Measurements from ENCODE around the gene BDH1.
"Not testable (repeated sequence)": the region's sequence is repeated elsewhere in the genome, so short reads cannot be mapped to it uniquely, and the experiment has no call there.

BDH1 gene

DNA sequence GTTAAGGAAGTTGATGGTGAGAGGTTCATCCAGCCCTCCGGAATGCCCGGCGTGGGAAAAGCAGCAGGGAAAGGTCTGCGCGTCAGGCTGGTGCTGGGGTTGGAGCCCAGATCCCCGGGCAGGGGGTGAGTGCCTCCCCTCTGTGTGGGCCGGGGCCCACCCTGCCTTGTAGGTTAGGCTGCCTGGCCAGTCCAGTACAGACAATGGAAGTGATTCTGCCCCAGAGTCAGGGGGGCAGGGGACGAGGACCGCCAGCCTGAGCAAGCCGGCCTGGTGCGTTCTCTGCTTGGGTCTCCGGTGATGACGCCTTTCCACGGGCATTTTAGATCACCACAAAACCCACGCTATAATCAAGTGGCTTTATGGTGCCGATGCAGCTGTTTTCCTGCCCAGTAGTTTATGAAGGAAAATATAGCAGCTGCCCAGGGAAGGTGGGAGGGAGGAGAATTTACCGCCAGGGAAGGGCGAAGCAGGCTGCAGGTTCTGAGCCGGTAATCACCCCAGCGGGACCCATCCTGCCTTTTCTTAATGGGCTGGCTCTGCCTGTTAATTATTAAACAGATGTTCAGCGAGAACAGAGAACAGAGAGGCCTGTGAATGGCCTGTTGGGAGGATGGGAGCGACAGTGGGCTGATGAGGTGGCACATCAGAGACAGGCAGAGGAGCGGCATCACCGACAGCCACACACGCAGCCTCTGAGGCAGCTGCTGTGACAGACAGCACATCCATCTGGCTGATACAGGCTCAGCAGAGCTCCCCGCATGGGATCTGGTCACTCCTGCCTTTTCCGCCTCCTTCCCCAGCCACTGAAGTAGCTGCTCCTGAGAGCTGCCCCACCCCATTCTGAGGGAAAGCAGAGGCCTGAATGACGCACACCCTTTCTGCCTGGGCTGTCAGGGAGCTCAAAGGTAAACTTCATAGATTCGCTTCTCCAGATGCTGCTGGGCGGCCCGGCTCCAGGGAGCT lies 35.2 kb downstream of the BDH1 start:
- no peak for DNase-seq

DNA sequence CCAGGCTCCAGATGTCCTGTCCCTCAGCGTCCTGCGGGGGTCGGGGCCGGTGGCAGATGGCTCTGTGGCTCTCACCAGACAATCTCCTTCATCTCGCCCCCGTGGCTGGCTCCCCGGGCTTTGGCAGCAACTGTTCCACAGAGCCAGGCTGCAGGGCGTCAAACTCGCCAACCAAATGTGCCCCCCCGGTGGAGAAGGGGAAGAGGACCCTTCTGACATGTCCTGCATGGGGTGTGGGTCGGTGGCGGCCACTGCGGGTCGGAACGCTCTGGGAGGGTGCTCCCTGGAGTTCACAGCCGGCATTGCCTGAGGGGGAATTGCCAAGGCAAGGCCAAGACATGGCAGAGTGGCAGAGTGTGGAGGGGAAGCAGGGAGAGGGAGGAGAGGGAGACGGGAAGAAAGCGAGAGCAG lies 36.0 kb downstream of the BDH1 start:
- no peak for DNase-seq

DNA sequence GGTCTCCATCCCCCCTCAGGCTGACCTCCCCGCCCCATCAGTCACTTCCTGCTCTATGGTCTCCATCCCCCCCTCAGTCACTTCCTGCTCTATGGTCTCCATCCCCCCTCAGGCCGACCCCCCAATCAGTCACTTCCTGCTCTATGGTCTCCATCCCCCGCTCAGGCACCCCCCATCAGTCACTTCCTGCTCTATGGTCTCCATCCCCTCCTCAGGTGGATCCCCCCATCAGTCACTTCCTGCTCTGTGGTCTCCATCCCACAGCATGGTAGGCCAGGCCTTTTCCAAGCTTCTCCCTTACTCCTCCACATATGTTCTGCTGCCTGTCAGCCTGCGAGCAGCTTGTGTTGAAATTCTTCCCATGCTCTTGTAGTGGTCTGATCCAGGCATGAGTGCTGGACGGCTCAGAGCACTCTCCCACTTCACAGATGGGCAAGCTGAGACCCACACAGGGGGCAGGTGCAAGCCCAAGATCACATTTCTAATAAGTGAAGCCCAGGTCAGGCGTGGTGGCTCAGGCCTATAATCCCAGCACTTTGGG lies 36.8 kb downstream of the BDH1 start:
- no peak for DNase-seq

DNA sequence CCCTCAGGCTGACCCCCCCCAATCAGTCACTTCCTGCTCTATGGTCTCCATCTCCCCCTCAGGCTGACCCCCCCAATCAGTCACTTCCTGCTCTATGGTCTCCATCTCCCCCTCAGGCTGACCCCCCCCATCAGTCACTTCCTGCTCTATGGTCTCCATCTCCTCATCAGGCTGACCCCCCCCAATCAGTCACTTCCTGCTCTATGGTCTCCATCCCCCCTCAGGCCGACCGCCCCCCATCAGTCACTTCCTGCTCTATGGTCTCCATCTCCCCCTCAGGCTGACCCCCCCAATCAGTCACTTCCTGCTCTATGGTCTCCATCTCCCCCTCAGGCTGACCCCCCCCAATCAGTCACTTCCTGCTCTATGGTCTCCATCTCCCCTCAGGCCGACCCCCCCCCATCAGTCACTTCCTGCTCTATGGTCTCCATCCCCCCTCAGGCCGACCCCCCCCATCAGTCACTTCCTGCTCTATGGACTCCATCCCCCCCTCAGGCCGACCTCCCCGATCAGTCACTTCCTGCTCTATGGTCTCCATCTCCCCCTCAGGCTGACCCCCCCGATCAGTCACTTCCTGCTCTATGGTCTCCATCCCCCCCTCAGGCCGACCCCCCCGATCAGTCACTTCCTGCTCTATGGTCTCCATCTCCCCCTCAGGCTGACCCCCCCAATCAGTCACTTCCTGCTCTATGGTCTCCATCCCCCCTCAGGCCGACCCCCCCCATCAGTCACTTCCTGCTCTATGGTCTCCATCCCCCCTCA lies 37.7 kb downstream of the BDH1 start:
- DNase-seq: not testable (repeated sequence)

DNA sequence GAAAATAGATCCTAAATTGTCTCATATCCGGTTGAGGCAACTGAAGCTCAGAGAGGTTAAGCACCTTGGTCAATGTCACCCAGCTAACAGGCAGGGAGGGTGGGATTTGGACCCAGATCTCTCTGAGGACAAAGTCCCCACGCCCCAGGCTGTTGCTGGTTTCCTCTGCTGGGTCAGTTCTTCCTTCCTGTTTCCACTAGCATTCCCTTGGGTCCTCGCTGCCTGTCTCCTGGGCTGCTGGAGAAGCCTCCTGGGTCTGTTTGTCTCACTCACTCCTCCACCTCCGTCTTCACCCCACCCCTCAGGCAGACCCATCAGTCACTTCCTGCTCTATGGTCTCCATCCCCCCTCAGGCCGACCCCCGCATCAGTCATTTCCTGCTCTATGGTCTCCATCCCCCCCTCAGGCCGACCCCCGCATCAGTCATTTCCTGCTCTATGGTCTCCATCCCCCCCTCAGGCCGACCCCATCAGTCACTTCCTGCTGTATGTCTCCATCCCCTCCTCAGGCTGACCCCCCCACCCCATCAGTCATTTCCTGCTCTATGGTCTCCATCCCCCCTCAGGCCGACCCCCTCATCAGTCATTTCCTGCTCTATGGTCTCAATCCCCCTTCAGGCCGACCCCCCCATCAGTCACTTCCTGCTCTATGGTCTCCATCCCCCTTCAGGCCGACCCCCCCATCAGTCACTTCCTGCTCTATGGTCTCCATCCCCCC lies 38.7 kb downstream of the BDH1 start:
- not testable (repeated sequence) for DNase-seq

DNA sequence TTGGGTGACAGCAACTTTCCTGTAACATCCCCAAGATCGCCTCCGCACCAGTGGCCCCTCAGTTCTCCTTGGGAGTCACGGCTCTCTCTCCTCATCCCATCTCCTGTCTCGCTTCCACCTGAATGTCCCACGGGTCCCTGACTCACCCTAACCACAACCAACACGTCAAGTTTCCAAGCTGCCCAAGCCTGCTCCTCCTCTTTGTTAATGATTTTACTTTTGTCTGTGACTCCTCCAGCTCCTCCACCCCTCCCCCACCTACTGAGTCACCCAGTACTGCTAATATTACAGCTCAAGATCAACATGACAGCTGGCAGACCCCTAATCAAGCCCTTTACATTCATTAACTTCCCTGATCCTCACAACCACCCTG lies 39.3 kb downstream of the BDH1 start:
- no peak for DNase-seq

DNA sequence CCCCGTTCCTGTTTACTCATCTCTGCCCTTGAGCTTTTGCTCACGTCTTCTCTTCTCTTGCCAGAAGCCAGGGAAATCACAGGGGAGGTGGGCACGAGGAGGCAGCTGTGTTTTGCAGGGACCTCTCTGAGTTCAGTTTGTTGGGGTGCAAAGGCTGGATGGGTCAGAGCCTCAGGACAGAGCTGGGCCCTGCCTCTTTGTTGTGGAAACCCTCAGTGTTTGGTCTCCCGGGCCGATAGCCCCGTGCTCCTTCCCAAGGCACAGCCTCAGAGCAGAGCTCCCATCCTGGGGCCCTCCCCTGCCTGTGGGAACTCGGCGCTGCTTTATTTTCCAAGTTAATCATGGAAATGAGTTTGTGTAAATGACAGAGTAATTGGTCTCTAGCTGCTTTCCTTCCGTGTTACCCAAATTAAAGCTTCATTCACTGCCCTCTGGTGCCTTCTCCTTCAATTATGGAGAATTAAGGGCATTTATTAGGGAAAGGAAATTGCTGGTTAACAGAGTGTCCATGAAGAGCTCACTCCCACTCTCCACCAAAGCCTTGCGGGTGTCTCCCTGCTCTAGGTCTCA lies 40.9 kb downstream of the BDH1 start:
- DNase-seq: no peak

DNA sequence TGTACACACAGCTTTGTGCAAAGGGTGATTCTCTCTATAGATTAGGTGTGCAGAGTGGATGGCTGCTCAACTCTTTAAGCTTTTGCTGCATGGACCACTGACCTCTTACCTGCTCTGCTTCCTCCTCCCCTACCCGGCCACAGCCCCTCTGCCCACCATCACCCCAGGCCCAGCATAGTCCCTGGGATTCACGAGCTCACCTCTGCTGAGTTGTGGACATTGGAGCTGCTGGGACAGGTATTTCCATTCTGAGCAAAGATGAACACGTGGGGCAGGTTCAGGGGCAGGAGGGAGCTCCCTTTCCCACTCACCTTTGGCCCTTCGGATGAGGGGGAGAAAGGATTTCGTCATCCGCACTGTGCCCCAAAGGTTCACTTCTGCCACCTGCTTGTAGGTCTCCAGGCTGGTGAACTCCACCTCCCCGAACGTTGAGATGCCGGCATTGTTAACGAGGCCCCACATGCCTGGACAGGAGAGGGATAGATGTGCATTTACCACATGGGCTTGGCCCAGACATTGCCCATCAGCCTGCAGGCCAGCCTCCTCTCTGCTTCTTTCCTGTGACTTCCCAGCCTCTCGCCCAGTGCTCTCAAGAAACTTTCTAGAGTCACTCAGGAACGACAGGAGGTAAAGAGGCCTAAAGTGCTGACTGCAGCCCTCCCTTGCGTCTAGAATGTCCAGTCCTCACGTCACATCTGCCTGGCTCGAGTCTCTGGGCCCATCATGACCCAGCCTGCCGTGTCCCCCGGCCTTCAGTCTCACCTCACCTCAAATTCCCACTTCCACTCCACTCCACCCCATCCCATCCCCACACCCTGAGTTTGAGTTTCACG lies 41.6 kb downstream of the BDH1 start:
- DNase-seq: no peak

DNA sequence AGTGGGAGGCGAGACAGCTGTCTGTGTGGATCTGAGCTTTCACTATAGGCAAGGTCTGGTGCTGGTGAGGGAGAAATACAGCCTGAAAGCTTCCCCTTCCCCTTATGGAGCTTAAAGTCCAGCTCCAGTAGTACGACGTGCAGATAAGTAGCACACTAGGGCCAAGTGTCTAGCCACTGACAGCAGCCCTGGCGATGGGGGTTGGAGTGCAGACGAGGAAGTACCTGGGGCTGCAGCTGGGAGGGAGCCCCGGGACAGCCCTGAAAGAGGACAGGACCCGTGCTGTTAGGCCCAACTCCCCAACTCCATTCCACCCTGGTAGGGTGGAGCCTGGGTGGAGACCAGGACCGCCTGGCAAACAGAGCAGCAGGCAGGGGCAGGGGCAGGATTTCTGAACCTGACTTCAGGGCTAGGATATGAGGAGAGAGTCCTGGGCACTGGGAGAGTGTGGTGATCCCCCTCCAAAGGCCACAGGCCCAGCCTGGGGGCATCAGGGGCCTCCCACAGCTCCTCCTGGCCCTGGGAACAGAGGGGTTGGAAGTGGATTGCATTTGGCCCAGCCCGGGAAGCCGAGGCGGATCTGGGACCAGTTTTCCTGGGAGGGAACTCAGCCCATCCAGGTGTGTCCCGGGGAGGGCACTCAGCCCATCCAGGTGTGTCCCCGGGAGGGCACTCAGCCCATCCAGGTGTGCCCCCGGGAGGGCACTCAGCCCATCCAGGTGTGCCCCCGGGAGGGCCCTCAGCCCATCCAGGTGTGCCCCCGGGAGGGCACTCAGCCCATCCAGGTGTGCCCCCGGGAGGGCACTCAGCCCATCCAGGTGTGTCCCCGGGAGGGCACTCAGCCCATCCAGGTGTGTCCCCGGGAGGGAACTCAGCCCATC lies 42.8 kb downstream of the BDH1 start:
- DNase-seq: no peak

DNA sequence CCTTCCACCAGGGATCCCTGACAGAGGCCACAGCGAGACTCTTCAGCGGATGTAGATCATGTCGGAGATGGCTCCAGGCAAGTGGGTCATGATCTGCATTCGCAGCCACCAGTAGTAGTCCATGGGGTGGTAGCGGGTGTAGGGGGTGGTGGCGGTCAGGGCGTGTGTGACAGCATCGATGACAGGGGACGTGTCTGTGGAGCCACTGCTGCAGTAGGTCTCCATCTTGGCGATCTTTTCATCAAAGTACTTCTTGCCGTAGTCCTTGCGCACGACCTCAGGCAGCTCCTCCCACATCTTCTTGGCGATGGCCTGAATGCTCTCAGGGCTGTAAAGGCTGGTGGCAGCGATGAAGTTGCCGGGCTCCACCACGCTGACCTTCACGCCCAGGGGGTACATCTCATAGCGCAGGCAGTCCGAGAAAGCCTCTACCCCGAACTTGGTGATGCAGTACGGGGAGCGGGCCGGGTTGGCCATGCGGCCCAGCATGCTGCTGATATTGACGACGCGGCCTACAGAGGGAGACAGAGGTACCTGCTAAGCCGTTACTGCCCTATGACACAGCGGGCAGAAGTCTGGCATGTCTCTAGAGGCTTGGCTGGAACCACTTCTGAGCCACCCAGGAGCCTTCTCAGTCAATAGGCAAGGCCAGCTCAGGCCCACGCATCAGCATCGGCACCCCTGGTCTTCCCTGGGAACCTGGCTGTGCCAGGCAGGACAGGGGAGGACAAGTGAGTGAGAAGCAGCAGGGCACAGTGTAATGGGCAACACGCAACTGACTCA lies 43.7 kb downstream of the BDH1 start:
- DNase-seq: no peak

DNA sequence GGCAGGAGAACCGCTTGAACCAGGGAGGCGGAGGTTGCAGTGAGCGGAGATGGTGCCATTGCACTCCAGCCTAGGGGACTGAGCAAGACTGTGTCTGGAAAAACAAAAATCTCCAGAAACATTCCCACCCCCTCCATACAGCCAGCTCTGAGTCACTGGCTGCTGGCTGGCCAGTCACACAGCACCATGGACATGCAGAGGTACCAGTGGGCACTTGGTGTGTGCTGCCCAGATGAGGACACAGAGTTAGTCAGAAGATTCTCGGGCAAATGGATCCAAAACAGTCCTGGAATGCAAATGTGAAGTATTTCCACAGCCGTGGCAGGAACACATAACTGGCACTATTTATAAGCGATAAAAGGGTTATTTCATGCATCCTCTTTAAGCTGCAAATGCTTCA lies 44.6 kb downstream of the BDH1 start:
- no peak for DNase-seq

DNA sequence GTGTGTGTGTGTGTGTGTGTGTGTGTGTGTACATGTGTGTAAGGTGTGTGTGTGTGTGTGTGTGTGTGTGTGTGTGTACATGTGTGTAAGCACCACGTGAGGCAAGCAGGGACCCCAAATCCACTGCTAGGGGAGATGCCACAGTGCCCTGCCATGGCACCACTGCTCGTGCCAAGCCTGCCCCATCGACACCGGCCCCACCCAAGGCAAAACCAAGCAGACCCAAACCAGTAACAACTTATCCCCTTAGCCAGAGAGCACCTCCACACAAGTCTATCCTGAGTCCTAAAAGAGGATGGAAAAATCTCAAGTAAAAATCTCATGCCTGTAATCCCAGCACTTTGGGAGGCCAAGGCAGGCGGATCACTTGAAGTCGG lies 45.1 kb downstream of the BDH1 start:
- no peak for DNase-seq

DNA sequence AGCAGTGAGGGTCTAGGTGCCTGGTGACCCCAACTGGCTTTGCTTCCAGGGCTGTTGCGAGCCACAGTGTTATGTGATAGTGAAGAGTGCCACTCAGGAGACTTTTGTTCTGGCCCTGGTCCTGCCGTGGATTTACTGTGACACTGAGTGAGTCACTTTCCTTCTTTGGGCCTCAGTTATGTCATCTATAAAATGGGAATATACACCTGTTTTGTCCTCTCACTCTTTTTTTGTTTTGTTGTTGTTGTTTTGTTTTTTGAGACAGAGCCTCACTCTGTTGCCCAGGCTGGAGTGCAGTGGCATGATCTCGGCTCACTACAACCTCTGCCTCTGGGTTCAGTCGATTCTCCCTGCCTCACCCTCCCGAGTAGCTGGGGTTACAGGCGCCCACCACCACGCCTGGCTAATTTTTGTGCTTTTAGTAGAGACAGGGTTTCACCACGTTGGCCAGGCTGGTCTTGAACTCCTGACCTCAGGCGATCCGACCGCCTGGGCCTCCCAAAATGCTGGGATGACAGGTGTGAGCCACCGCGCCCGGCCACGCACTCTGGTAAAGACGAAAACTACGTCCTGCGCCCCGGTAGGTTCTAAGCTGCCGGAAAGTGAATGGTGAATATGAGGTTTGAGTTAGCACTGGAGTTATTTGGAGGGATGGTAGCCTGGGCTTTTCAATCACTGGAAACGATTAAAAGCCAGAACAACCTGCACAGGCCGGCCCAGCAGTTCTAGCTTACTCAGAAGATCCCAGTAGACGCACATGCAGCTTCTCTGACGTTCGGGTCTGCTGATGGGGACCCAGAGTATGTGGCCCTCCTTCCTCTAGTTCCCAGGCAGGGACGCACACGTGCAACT lies 46.6 kb downstream of the BDH1 start:
- DNase-seq: no peak

DNA sequence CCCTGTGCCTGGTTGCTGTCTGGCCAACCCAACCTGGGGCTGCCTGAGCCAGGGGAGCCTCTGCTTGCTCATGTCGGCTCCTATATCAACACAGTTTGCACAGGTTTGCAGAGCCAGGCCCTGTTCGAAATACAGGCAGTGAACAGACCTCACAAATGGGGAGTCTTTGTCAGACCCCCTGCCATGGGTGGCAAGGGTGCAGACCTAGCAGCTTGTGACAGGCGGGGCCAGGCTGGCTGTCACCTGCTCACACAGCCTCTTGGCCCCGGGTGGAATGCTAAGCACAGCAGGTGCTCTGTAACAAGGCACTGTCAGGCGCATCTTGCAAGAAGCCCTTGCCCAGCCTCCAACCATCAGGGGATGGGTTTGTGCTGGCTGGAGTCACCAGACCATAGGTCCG lies 47.3 kb downstream of the BDH1 start:
- DNase-seq: peak; percentile 7

DNA sequence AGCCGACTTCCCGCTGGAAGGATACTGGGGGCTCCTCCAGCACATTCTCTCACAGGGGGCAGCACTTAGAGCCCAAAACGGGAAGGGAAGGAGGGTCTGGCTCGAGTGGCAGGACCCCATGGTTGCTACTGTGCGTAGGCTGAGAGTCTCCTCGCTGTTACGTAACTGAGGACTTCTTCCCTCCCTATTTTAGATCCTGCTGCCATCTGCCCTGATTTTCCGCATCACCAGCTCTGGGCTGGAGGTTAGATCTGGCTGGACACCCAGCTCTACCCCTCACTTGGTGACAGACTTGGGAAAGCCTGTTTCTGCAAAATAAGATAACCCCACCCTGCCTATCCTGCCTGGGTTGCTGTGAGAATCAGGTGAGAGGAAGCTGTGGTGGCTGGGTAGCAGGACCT lies 47.7 kb downstream of the BDH1 start:
- DNase-seq: no peak

DNA sequence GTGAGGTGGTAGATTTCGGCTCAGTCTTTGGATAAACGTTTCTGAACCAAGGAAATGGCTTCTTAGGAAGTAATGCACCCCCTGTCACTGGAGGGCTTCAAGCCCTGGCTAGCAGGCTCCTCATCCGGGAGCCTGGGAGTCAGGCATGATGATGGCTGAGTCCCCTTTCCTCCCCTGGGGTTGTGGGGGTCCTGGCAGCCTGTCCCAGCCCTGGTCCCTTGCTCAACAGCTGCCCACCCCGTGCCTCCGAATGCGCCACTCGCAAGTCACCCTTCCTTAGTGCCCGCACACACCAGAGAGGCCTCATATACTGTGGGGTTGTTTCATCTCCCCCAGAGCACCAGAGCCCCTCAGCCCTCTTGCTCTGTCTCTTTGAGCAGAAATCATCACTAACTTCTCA lies 48.2 kb downstream of the BDH1 start:
- DNase-seq: no peak

DNA sequence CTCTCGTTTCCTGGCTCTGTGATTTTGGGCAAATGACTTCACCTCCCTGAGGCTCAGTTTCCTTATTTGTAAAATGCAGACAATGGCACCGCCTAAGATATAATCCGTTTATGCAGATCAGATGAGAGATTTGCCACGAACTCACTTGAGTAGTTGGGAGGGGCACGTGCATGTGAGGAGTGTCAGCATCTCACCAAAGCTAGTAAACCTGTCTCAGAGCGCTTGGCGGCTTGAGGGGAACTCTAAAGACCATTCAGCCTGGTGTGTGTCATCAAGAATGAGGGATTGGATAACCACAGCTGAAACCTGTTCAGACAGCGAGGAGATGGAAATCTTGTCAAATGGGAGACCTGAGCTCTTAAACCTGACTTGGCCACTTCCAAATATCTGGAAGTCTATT lies 48.7 kb downstream of the BDH1 start:
- no peak for DNase-seq

DNA sequence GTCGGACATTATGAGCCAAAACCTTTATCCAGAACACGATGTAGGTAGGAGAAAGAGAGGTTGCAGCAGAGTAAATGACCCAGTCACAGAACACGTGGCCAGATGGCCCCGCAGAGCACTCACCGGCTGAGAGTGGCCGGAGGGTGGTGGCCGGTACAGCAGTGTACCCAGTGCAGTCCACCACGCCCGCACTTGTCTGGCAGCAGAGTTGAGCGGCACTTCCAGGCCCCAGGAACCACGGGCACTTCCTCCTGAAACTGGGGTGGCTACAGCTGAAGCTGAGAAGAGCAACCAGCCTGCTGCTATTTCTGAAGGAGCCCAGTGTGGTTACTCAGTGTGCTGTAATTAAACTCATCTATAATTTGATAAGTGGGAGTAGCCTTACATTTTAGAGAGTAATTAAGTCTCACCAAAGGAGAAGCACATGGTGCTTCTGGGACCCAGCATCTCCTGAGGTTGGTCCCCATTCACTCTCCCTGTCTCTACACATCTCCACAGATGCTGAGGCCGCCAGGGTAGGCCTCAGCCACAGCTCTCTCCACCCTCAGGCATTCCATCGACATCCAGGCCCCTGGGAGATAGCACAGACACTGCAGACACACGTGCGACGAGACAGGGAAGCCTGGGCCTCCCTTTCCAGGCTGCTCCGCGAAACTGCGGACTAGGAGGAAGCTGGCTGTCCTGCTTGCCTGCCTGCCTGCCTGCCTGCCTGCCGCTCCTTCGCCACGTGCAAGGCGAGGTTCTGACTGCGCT lies 49.8 kb downstream of the BDH1 start:
- DNase-seq: no peak

Measured in NCI-H1092 treated with DMSO at 0.1 percent for 48 hours (cell line).